WTC11 (cell line): ENCODE data around the gene TOR4A. TPM values are rescaled to one million over a fixed set of nuclear protein-coding genes. Genes with fewer than 3 reads are reported as not detected.

Source experiments
- ATAC-seq: fragments of 200-7000 bp; cut with Tn5 transposase; 2 replicates; pipeline ENCODE4 v1.10.0; 2021; ENCODE audit warnings: mild to moderate bottlenecking, moderate library complexity
- CTCF ChIA-PET: fragments of 300-600 bp; sonication (Branson Sonifier 250); formaldehyde crosslinking; loops from one replicate; lab custom pipeline; 2021; ENCODE audit warnings: antibody characterized with exemption; lab: Charles Lee
- POLR2A ChIA-PET: fragments of 350-600 bp; sonication (Branson Sonifier 250); formaldehyde crosslinking; loops from one replicate; lab custom pipeline; 2021; ENCODE audit warnings: antibody characterized with exemption; lab: Charles Lee
- DNase-seq: peaks from one replicate; pipeline ENCODE4 v3.0.0; 2021; ENCODE audit warnings: low spot score
- H3K27ac Mint-ChIP-seq: 2 replicates; pipeline ENCODE4 v1.8.0; 2021; ENCODE audit warnings: mixed read lengths
- H3K27me3 Mint-ChIP-seq: 2 replicates; pipeline ENCODE4 v1.8.0; 2021; ENCODE audit warnings: low read depth, mild to moderate bottlenecking, moderate library complexity, mixed read lengths
- H3K36me3 Mint-ChIP-seq: 2 replicates; pipeline ENCODE4 v1.8.0; 2021; ENCODE audit warnings: mixed read lengths
- H3K4me1 Mint-ChIP-seq: 2 replicates; pipeline ENCODE4 v1.8.0; 2022; ENCODE audit warnings: mixed read lengths
- H3K4me3 Mint-ChIP-seq: 2 replicates; pipeline ENCODE4 v1.8.0; 2021; ENCODE audit warnings: mild to moderate bottlenecking, moderate library complexity, mixed read lengths
- H3K9me3 Mint-ChIP-seq: 2 replicates; pipeline ENCODE4 v1.8.0; 2021; ENCODE audit warnings: mixed read lengths
- ATF2 ChIP-seq: sonication (generic); formaldehyde crosslinking; IDR thresholded peaks from 2 replicates; pipeline ENCODE4 v1.8.1; 2022; ENCODE audit warnings: low read depth, missing genetic modification reagents, borderline replicate concordance
- EMX1 ChIP-seq: fragments of 250-450 bp; sonication (Bioruptor Pico); IDR thresholded peaks from 2 replicates; pipeline ENCODE4 v1.8.0; 2021; ENCODE audit warnings: mild to moderate bottlenecking
- FOXK1 ChIP-seq: sonication (generic); formaldehyde crosslinking; IDR thresholded peaks from 2 replicates; pipeline ENCODE4 v1.8.0; 2022; ENCODE audit warnings: mild to moderate bottlenecking, moderate library complexity, missing genetic modification reagents
- GTF2I ChIP-seq: fragments of 250-450 bp; sonication (Bioruptor Pico); conservative IDR thresholded peaks from 2 replicates; pipeline ENCODE4 v1.4.0; 2021; ENCODE audit warnings: mild to moderate bottlenecking
- JUN ChIP-seq: sonication (generic); formaldehyde crosslinking; IDR thresholded peaks from 2 replicates; pipeline ENCODE4 v1.8.0; 2023; ENCODE audit warnings: mild to moderate bottlenecking, missing genetic modification reagents
- NFE2L1 ChIP-seq: sonication (generic); formaldehyde crosslinking; IDR thresholded peaks from 2 replicates; pipeline ENCODE4 v1.8.1; 2023; ENCODE audit warnings: missing genetic modification reagents
- NR3C1 ChIP-seq: sonication (generic); formaldehyde crosslinking; conservative IDR thresholded peaks from 2 replicates; pipeline ENCODE4 v1.8.1; 2023; ENCODE audit warnings: low read depth, mild to moderate bottlenecking, missing genetic modification reagents
- PRDM15 ChIP-seq: sonication (generic); formaldehyde crosslinking; IDR thresholded peaks from 2 replicates; pipeline ENCODE4 v1.8.0; 2022; ENCODE audit warnings: missing genetic modification reagents
- SOX15 ChIP-seq: fragments of 250-450 bp; sonication (Bioruptor Pico); IDR thresholded peaks from 2 replicates; pipeline ENCODE4 v1.9.0; 2021; ENCODE audit warnings: mild to moderate bottlenecking
- TCF7 ChIP-seq: sonication (generic); formaldehyde crosslinking; IDR thresholded peaks from 2 replicates; pipeline ENCODE4 v1.8.0; 2022; ENCODE audit warnings: mild to moderate bottlenecking, low read depth, missing genetic modification reagents, moderate library complexity
- ZNF219 ChIP-seq: sonication (generic); formaldehyde crosslinking; IDR thresholded peaks from 2 replicates; pipeline ENCODE4 v1.8.0; 2023; ENCODE audit warnings: missing genetic modification reagents, mild to moderate bottlenecking, borderline replicate concordance
- total RNA-seq: library from RNA; stranded (reverse); gene quantifications from 3 replicates; pipeline ENCODE4 v1.2.3, GENCODE V29; 2021
- TF ChIP-seq, protein P1 (sequence below): sonication (generic); formaldehyde crosslinking; conservative IDR thresholded peaks from 2 replicates; pipeline ENCODE4 v1.8.1; 2022; ENCODE audit warnings: mild to moderate bottlenecking, missing genetic modification reagents
- TF ChIP-seq, protein P2 (sequence below): sonication (generic); formaldehyde crosslinking; IDR thresholded peaks from 2 replicates; pipeline ENCODE4 v1.8.0; 2023; ENCODE audit warnings: missing genetic modification reagents
- TF ChIP-seq, protein P3 (sequence below): sonication (generic); formaldehyde crosslinking; IDR thresholded peaks from 2 replicates; pipeline ENCODE4 v1.8.1; 2022; ENCODE audit warnings: low read depth, mild to moderate bottlenecking, moderate library complexity, missing genetic modification reagents, borderline replicate concordance
- TF ChIP-seq, protein P4 (sequence below): sonication (generic); formaldehyde crosslinking; IDR thresholded peaks from 2 replicates; pipeline ENCODE4 v1.8.1; 2023; ENCODE audit warnings: mild to moderate bottlenecking, missing genetic modification reagents, borderline replicate concordance

The TOR4A gene
- total RNA-seq, 1 experiment from 2014 or later, result 7.3 TPM

GRCh38 chr9:137252555-137253506 lies 24.7 kb upstream of the TOR4A start (continued):
- TF ChIP-seq SOX15 (CRISPR knock-in tag), result no peak
- no peak for TF ChIP-seq FOXK1
- TF ChIP-seq EMX1 (CRISPR knock-in tag), result no peak
- TF ChIP-seq GTF2I (CRISPR knock-in tag), result no peak
- TF ChIP-seq, protein P1, sequence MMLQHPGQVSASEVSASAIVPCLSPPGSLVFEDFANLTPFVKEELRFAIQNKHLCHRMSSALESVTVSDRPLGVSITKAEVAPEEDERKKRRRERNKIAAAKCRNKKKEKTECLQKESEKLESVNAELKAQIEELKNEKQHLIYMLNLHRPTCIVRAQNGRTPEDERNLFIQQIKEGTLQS (CRISPR knock-in tag), result no peak
- TF ChIP-seq, protein P2, sequence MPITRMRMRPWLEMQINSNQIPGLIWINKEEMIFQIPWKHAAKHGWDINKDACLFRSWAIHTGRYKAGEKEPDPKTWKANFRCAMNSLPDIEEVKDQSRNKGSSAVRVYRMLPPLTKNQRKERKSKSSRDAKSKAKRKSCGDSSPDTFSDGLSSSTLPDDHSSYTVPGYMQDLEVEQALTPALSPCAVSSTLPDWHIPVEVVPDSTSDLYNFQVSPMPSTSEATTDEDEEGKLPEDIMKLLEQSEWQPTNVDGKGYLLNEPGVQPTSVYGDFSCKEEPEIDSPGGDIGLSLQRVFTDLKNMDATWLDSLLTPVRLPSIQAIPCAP (CRISPR knock-in tag), result no peak
- no peak for TF ChIP-seq NR3C1 (CRISPR knock-in tag)
- no peak for TF ChIP-seq JUN (CRISPR knock-in tag)
- no peak for TF ChIP-seq ATF2 (CRISPR knock-in tag)
- TF ChIP-seq ZNF219 (CRISPR knock-in tag), result no peak
- TF ChIP-seq NFE2L1 (CRISPR knock-in tag), result no peak
- TF ChIP-seq, protein P3, sequence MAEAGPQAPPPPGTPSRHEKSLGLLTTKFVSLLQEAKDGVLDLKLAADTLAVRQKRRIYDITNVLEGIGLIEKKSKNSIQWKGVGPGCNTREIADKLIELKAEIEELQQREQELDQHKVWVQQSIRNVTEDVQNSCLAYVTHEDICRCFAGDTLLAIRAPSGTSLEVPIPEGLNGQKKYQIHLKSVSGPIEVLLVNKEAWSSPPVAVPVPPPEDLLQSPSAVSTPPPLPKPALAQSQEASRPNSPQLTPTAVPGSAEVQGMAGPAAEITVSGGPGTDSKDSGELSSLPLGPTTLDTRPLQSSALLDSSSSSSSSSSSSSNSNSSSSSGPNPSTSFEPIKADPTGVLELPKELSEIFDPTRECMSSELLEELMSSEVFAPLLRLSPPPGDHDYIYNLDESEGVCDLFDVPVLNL (CRISPR knock-in tag), result no peak
- TF ChIP-seq TCF7 (CRISPR knock-in tag), result no peak

GRCh38 chr9:137253717-137254623 lies 23.6 kb upstream of the TOR4A start:
- DNase-seq (no peak), ATAC-seq (no peak)
- ChIA-PET CTCF (interaction anchor here (0.6 to 4.6 kb wide), 22 partner anchors 9 to 219 kb away, joined by 3 to 59 read pairs (median 5); partner anchors contain the start of genes MAN1B1, NRARP, RNF224 and TOR4A), POLR2A (interaction anchor here (0.9 to 4.2 kb wide), 4 partner anchors 9 to 53 kb away, joined by 3 to 30 read pairs (median 6); partner anchors contain the start of genes TPRN and TUBB4B)
- H3K27ac Mint-ChIP-seq, result peak overlapping the region; percentile 86
- H3K36me3 Mint-ChIP-seq, result peaks cover 12% of the 10 kb centered on the region
- peaks cover 7% of the 10 kb centered on the region for H3K27me3 Mint-ChIP-seq
- TF ChIP-seq, protein P4, sequence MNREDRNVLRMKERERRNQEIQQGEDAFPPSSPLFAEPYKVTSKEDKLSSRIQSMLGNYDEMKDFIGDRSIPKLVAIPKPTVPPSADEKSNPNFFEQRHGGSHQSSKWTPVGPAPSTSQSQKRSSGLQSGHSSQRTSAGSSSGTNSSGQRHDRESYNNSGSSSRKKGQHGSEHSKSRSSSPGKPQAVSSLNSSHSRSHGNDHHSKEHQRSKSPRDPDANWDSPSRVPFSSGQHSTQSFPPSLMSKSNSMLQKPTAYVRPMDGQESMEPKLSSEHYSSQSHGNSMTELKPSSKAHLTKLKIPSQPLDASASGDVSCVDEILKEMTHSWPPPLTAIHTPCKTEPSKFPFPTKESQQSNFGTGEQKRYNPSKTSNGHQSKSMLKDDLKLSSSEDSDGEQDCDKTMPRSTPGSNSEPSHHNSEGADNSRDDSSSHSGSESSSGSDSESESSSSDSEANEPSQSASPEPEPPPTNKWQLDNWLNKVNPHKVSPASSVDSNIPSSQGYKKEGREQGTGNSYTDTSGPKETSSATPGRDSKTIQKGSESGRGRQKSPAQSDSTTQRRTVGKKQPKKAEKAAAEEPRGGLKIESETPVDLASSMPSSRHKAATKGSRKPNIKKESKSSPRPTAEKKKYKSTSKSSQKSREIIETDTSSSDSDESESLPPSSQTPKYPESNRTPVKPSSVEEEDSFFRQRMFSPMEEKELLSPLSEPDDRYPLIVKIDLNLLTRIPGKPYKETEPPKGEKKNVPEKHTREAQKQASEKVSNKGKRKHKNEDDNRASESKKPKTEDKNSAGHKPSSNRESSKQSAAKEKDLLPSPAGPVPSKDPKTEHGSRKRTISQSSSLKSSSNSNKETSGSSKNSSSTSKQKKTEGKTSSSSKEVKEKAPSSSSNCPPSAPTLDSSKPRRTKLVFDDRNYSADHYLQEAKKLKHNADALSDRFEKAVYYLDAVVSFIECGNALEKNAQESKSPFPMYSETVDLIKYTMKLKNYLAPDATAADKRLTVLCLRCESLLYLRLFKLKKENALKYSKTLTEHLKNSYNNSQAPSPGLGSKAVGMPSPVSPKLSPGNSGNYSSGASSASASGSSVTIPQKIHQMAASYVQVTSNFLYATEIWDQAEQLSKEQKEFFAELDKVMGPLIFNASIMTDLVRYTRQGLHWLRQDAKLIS (CRISPR knock-in tag), result no peak
- peak; percentile 38; the same call in 1 of the 2 replicates for TF ChIP-seq PRDM15 (CRISPR knock-in tag)
- H3K4me1 Mint-ChIP-seq, result peaks cover 8% of the 10 kb centered on the region
- peak overlapping the region; percentile 94 for H3K4me3 Mint-ChIP-seq
- no peaks in the 10 kb centered on the region for H3K9me3 Mint-ChIP-seq
